Astrocyte of the cerebellum (primary cell): ENCODE data around the gene ATG12.

Source experiments
- DNase-seq: peaks from one replicate; pipeline ENCODE4 v3.0.0-alpha.2; 2011; ENCODE audit warnings: low read depth
- H3K4me3 ChIP-seq: 2 replicates; pipeline ENCODE4 v1.5.1; 2011; ENCODE audit warnings: mild to moderate bottlenecking, low read depth, low read length, moderate library complexity
- in situ Hi-C: cut with HindIII; loops from 2 replicates; pipeline ENCODE4 v1.10.0; 2017; ENCODE audit warnings: low sequenced_read_pairs
- TF ChIP-seq, protein P1 (sequence below): IDR thresholded peaks from 2 replicates; pipeline ENCODE4 v1.5.1; 2012; ENCODE audit warnings: low read length, low read depth, moderate library complexity, mild to moderate bottlenecking; ENCODE audit errors: missing control alignments

The ATG12 gene

DNA sequence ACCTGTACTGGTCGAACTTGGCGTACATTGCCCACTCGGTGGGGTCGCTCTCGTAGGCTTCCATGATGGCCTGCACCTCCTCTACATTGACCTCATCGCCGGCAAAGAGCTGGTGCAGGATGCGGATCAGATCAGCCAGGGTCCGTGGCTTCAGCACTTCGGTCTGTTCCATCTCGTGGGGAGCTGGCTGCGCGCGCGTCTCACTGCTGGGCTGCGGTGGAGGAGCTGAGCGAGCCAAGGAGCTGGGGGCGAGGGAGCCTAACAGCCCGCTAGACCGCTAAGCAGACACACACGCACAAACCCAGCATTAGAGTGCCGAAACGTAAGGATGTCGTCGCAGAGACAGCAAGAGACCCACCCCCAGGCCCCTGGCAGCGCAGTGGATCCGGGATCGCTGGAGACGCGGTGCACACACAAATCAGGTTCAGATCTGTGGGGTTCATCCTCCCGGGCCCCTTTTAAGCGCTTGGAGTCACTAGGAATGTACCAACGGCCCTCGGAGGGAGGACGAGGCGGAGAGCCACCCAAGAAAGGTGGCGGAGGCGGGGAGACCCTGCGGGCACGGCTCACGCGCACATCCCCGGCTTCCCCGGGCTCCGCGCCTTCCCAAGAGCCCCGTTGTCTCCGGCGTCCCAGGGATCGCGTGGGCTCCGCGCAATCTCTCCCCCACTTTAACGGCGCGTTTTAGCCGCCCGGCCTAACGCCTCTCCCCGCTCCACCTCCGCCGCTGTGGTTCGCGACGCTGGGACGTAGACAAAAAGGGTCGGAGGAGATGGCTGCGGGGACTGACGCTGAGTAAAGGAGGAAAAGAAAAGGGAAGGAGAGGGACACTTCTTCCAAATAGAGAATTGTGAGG, 24.9 kb downstream of the ATG12 start, which contains the start of gene CDO1:
CDO1 (minus strand) TSS at position 434 of the 856 bp plus-strand sequence; CDS start at position 172, 262 bp downstream.
- peak; percentile 44 for DNase-seq
- in situ Hi-C loops = no loop called here
- peak within 1 kb of the TSS; percentile 64 for H3K4me3 ChIP-seq
- TF ChIP-seq, protein P1, sequence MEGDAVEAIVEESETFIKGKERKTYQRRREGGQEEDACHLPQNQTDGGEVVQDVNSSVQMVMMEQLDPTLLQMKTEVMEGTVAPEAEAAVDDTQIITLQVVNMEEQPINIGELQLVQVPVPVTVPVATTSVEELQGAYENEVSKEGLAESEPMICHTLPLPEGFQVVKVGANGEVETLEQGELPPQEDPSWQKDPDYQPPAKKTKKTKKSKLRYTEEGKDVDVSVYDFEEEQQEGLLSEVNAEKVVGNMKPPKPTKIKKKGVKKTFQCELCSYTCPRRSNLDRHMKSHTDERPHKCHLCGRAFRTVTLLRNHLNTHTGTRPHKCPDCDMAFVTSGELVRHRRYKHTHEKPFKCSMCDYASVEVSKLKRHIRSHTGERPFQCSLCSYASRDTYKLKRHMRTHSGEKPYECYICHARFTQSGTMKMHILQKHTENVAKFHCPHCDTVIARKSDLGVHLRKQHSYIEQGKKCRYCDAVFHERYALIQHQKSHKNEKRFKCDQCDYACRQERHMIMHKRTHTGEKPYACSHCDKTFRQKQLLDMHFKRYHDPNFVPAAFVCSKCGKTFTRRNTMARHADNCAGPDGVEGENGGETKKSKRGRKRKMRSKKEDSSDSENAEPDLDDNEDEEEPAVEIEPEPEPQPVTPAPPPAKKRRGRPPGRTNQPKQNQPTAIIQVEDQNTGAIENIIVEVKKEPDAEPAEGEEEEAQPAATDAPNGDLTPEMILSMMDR = no peak

DNA sequence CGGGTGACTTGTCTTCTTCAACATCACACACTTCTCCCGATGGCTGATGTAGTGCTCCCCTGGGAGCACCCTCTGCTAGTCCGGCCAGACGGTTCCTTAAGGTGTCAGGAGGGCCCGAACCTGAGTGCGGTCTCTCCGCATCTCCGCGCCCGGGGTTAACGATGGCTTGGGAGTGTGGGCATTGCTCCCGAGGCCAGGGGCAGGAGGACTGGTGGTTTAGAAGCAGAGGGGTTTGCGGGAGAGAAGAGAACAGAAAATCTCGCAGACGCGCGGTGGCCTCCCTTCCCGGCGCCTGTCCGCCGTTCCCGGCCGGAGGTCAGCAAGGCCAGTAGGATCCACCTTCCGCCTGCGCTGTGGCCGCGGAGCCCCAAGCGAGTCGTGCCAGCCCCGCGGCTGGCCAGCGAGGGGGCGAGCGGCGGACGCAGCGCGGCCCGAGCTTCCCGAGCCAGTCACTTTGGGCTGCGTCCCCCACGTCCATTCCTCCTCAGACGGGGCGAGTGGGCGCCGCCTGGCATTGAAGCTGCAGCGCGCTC, 25.6 kb downstream of the ATG12 start:
- in situ Hi-C loops = no loop called here
- DNase-seq = no peak
- TF ChIP-seq, protein P1 = no peak
- H3K4me3 ChIP-seq = peak overlapping the region; percentile 64

DNA sequence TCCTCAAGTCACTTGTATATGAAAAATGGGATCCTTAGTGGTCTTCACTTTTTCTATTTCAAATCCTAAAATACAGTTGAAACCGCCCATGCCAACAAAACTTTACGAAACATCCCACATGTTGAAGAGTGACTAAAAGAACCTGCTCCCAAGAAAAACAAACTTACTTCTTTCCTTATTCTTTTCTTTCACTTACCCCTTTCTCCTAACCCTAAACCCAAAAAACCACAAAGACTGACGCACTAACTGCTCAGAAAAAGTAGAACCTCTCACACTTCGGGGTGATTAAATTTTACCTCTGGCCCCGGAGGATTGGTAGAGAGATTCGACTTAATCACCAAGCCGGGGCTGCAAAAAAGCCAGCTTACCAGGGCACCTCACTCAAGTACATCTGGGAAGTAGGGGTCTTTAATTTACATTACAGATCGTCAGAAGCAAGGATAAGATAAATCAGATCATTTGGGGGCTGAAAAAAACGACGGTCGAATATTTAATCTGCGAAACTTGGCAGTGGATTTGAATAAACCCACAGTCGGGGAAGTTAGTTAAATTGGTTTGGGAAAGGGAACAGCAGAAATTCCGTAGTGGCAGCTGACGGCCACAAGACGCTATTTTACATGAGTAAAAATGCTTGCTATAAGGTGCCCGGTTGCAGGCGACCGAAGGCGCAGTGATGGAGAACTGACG, 26.2 kb downstream of the ATG12 start:
- in situ Hi-C loops = no loop called here
- DNase-seq = no peak
- TF ChIP-seq, protein P1 = no peak
- peak overlapping the region; percentile 64 for H3K4me3 ChIP-seq

DNA sequence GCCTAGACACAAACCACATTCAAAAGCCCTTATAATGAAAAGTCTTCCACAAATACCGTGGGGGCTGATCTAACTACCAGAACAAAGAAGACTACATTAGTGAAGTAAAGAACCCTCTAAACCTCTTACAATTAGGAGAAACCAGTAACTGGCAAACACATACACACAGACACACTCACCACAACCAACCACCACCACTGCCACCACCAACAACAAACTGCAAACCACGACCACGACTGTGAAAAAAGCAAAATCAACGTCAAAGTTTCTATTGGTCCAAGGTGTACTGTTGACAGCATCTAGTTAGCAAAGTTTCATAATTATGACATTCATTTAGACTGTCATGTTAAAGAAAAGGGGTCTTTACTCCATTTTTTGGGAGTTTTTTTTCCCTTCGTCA, 27.6 kb downstream of the ATG12 start:
- in situ Hi-C loops = no loop called here

DNA sequence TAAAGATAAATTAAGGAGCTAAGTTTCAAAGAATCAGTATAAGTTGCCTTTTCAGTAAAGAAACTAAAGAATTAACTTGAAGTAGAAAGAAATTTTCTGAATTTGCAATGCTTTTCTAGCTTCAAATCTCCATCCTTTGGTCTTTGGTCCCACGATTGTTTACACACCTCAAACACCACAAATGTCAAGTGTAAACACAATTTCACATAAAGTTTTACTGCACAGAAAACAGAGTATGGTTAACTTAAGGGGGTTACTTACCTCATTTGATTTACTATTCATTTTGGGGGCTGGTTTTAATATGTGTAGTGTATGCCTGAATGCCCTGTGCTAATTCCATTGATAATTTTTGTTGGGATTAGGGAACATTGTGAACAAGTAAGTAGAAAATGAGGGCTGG, 29.0 kb downstream of the ATG12 start:
- in situ Hi-C loops = no loop called here
- TF ChIP-seq, protein P1 = no peak

More for the DNA sequence above, 27.6 kb downstream of the ATG12 start:
- DNase-seq = no peak
- peak overlapping the region; percentile 64 for H3K4me3 ChIP-seq
- TF ChIP-seq, protein P1 = no peak

DNA sequence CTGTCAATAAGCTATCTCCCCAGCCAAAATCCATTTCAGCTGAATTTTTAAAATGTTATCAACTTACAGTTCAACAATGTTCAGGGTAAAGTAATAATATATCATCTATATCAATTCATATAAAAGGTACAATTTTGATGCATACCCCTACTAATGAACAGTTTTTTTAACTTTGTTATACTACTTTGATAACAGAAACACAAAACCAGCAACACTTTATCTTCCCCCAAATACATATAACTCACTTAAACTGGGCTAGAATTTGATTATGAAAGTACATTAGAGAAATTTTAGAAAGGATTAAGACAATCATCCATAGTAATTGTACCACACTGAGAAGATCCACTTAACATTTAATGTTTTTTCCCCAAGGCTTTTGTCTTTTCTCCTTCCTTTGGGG, 30.0 kb downstream of the ATG12 start:
- TF ChIP-seq, protein P1 = no peak
- DNase-seq = no peak
- in situ Hi-C loops = no loop called here
- H3K4me3 ChIP-seq = no peak overlapping the region

More for the DNA sequence above, 29.0 kb downstream of the ATG12 start:
- H3K4me3 ChIP-seq = no peak overlapping the region
- DNase-seq = no peak
